Lower lobe of right lung (tissue), 2 donors: ENCODE data around the gene HOMEZ. TPM values are rescaled to one million over a fixed set of nuclear protein-coding genes. Genes with fewer than 3 reads are reported as not detected.

Experiments
- ATAC-seq, 2 donors: fragments of 200-7000 bp; cut with Tn5 transposase; one replicate each; pipeline ENCODE4 v1.9.1; 2020 to 2022; ENCODE audit warnings: mild to moderate bottlenecking in 2 of 2, moderate library complexity in 2 of 2
- DNase-seq: peaks from one replicate; pipeline ENCODE4 v3.0.0-alpha.2; 2020
- H3K27ac ChIP-seq: fragments of 200-600 bp; one replicate; pipeline ENCODE4 v1.8.0; 2022
- H3K27me3 ChIP-seq: fragments of 200-600 bp; one replicate; pipeline ENCODE4 v1.8.0; 2022; ENCODE audit warnings: low read depth
- H3K36me3 ChIP-seq: fragments of 200-600 bp; one replicate; pipeline ENCODE4 v1.8.0; 2022; ENCODE audit warnings: mild to moderate bottlenecking
- H3K4me1 ChIP-seq: fragments of 200-600 bp; one replicate; pipeline ENCODE4 v1.8.0; 2022
- H3K4me3 ChIP-seq: fragments of 200-600 bp; one replicate; pipeline ENCODE4 v1.8.0; 2022; ENCODE audit warnings: mild to moderate bottlenecking
- H3K9me3 ChIP-seq: fragments of 200-600 bp; one replicate; pipeline ENCODE4 v1.8.0; 2022
- CTCF ChIP-seq: fragments of 200-600 bp; IDR thresholded peaks from one replicate; pipeline ENCODE4 v1.8.0; 2022; ENCODE audit warnings: antibody characterized with exemption, mild to moderate bottlenecking
- intact Hi-C: fragments of 100-400 bp; cut with DNase I; formaldehyde crosslinking; loops from one replicate; pipeline ENCODE4 v1.11.0; 2022
- total RNA-seq: library from RNA; stranded (reverse); fragmentation: NEBNext Ultra II Directional; extraction: Animal tissue kit (Norgen Biotek cat#: 25700); gene quantifications from one replicate; pipeline ENCODE4 v1.2.1, GENCODE V29; 2021
- donor health status: DM: no; HTN: yes; CAD: no; lungs with severe emphysema.

HOMEZ gene
- total RNA-seq, 1 donor from 2014 or later, result 12.4 TPM

- H3K9me3 ChIP-seq, result no peaks in the 10 kb centered on the region
- DNase-seq, result peak; percentile 99
- H3K36me3 ChIP-seq, result peaks cover 21% of the 10 kb centered on the region
- H3K27me3 ChIP-seq, result no peaks in the 10 kb centered on the region
- peak overlapping the region; percentile 96 for H3K27ac ChIP-seq
- peak overlapping the region; percentile 78 for H3K4me3 ChIP-seq
- ATAC-seq, result peak; percentile 92 to 94
- H3K4me1 ChIP-seq, result peaks cover 45% of the 10 kb centered on the region
- intact Hi-C loops, result no loop called here
- peak; percentile 79 for TF ChIP-seq CTCF
These were observed 15.5 kb upstream of the HOMEZ start for GRCh38 chr14:23301288-23301968.

- H3K9me3 ChIP-seq, result no peaks in the 10 kb centered on the region
These were observed 14.8 kb upstream of the HOMEZ start for GRCh38 chr14:23300687-23301223.

GRCh38 chr14:23299986-23300686 is 14.2 kb upstream of the HOMEZ start:
- Histone ChIP-seq H3K4me3 (peak overlapping the region; percentile 78), H3K36me3 (peaks cover 23% of the 10 kb centered on the region), H3K27me3 (no peaks in the 10 kb centered on the region), H3K4me1 (peaks cover 35% of the 10 kb centered on the region), H3K27ac (peak overlapping the region; percentile 96), H3K9me3 (no peaks in the 10 kb centered on the region)
- DNase-seq (no peak), ATAC-seq (no peak)
- TF ChIP-seq CTCF, result no peak
- intact Hi-C loops, result no loop called here

More at GRCh38 chr14:23300687-23301223, 14.8 kb upstream of the HOMEZ start:
- no peak for ATAC-seq
- no peak for TF ChIP-seq CTCF
- Histone ChIP-seq H3K27me3 (no peaks in the 10 kb centered on the region), H3K27ac (peak overlapping the region; percentile 96), H3K4me3 (peak overlapping the region; percentile 78), H3K4me1 (peaks cover 38% of the 10 kb centered on the region), H3K36me3 (peaks cover 23% of the 10 kb centered on the region)
- no peak for DNase-seq
- intact Hi-C loops, result no loop called here

DNA sequence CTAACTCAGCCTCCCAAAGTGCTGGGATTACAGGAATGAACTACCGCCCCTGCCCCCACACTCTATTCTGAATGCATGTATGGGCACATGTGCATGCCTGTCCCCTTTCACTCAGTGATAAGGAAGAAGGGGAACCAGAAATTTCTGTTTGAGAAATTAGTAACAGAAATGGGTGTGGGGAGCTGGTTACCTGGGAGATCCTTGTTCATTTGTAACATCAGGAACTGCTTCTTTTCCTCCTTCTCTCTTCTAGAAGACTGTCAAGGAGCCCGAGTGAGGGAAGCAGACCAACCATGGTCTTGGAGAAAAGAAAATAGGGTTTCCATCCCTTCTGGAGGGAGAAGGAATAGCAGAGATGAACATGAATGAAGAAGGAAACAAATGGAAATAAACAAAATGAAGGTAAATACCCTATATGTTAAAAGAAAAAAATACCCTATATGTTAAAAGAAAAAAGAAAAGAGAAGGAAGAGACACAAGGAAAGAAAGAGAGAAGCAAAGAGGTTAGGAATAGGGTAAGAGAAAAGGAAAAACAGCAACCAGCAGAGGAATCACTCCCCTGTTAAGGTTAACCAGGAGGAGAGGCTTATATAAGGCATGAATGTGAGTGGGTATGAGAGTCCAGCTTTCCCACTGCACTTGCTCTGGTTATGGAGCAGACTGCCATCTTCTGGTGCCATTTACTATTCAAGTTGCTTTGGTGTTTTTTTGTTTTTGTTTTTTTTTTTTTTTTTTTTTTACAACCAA is 13.5 kb upstream of the HOMEZ start:
- DNase-seq, result no peak
- intact Hi-C loops, result no loop called here
- Histone ChIP-seq H3K4me1 (peaks cover 43% of the 10 kb centered on the region), H3K9me3 (no peaks in the 10 kb centered on the region), H3K27ac (peak overlapping the region; percentile 96), H3K27me3 (no peaks in the 10 kb centered on the region), H3K4me3 (no peak overlapping the region), H3K36me3 (peaks cover 23% of the 10 kb centered on the region)
- peak; percentile 12 for TF ChIP-seq CTCF
- no peak for ATAC-seq

- Histone ChIP-seq H3K36me3 (peaks cover 23% of the 10 kb centered on the region), H3K9me3 (no peaks in the 10 kb centered on the region), H3K4me3 (no peak overlapping the region), H3K27me3 (no peaks in the 10 kb centered on the region), H3K4me1 (peaks cover 40% of the 10 kb centered on the region), H3K27ac (no peak overlapping the region)
- no peak for ATAC-seq
- TF ChIP-seq CTCF, result no peak
- intact Hi-C loops, result no loop called here
- no peak for DNase-seq
These were observed 11.8 kb upstream of the HOMEZ start for GRCh38 chr14:23297611-23298277.
